HepG2 (cell line): ENCODE measurements around the gene AMOTL2. TPM values are rescaled to one million over a fixed set of nuclear protein-coding genes. Genes with fewer than 3 reads are reported as not detected.

Experiments used
- ATAC-seq: fragments of 200-7000 bp; cut with Tn5 transposase; 3 replicates; pipeline ENCODE4 v1.9.1; 2020; ENCODE audit warnings: mild to moderate bottlenecking, moderate library complexity
- BruUV-seq: library from RNA; stranded (reverse); fragments of 400-500 nt; replicated peaks from 2 replicates; lab custom pipeline; 2021; lab: Mats Ljungman, UMichigan
- CTCF ChIA-PET: fragments of 300-600 bp; formaldehyde crosslinking; extraction: SDS; loops from one replicate; lab custom pipeline; 2021; ENCODE audit warnings: low total read pairs, inconsistent platforms, low intra/inter-chr PET ratio; lab: Yijun Ruan, JAX
- POLR2A ChIA-PET: fragments of 350-600 bp; sonication (Branson Sonifier 250); formaldehyde crosslinking; loops from one replicate; lab custom pipeline; 2020; ENCODE audit warnings: antibody characterized with exemption, inconsistent platforms; lab: Yijun Ruan, JAX
- DNase-seq: peaks from one replicate; pipeline ENCODE4 v3.0.0-alpha.2; 2015; ENCODE audit warnings: low spot score
- FAIRE-seq: peaks from 3 replicates; lab custom pipeline; 2011; peaks lifted over from hg19 to GRCh38; lab: Jason Lieb, UNC
- H2AFZ ChIP-seq: one replicate; pipeline ENCODE4 v1.6.1; 2011; ENCODE audit warnings: low read length, inconsistent platforms
- H3K27ac ChIP-seq: fragments of 300-600 bp; 3 replicates; pipeline ENCODE4 v1.8.0; 2011; ENCODE audit warnings: mixed run types, mild to moderate bottlenecking, mixed read lengths, low read length, inconsistent platforms; ENCODE audit not compliant: insufficient read depth; ENCODE audit errors: extremely low read length
- H3K27me3 ChIP-seq, 2 experiments: fragments of 200-600 bp in 1 of 2; 2 replicates in 1 of 2; 3 replicates in 1 of 2; pipeline versions ENCODE4 v1.6.0 to v1.8.0; 2011; ENCODE audit warnings: low read length in 2 of 2, mild to moderate bottlenecking in 2 of 2, moderate library complexity in 2 of 2, inconsistent platforms in 1 of 2; ENCODE audit not compliant: insufficient read depth in 2 of 2, control insufficient read depth in 1 of 2
- H3K36me3 ChIP-seq, 2 experiments: fragments of 200-600 bp in 1 of 2; replicated peaks in 1 of 2; 2 replicates in 1 of 2; 3 replicates in 1 of 2; pipeline versions ENCODE4 v1.5.1 to v1.8.0; 2011; ENCODE audit warnings: low read length in 2 of 2, inconsistent platforms in 1 of 2; ENCODE audit not compliant: insufficient read depth in 2 of 2, control insufficient read depth in 1 of 2
- H3K4me1 ChIP-seq: 2 replicates; pipeline ENCODE4 v1.5.1; 2012; ENCODE audit warnings: low read length, inconsistent platforms; ENCODE audit not compliant: insufficient read depth
- H3K4me2 ChIP-seq: 2 replicates; pipeline ENCODE4 v1.6.0; 2011; ENCODE audit warnings: low read depth, low read length, inconsistent platforms
- H3K4me3 ChIP-seq, 3 experiments: fragments of 200-600 bp in 1 of 3; sonication (generic), shearing (Covaris generic) in 1 of 3; replicated peaks in 1 of 3; 2 replicates each; pipeline ENCODE4 v1.5.1; 2011 to 2016; ENCODE audit warnings: low read length in 3 of 3, inconsistent platforms in 2 of 3, low read depth in 2 of 3, mild to moderate bottlenecking in 2 of 3, control low read depth in 1 of 3, mixed read lengths in 1 of 3; ENCODE audit not compliant: insufficient read depth in 1 of 3
- H3K79me2 ChIP-seq: one replicate; pipeline ENCODE4 v1.6.1; 2011; ENCODE audit warnings: low read length, inconsistent platforms; ENCODE audit not compliant: insufficient read depth
- H3K9ac ChIP-seq: 2 replicates; pipeline ENCODE4 v1.6.0; 2011; ENCODE audit warnings: mild to moderate bottlenecking, low read depth, low read length, inconsistent platforms; ENCODE audit not compliant: insufficient read depth
- H3K9me3 ChIP-seq: 2 replicates; pipeline ENCODE4 v1.5.1; 2012; ENCODE audit warnings: mild to moderate bottlenecking, low read length
- H4K20me1 ChIP-seq: 2 replicates; pipeline ENCODE4 v1.6.0; 2011; ENCODE audit warnings: inconsistent platforms, mild to moderate bottlenecking, low read length, moderate library complexity; ENCODE audit not compliant: insufficient read depth
- KAT7 ChIP-seq: IDR thresholded peaks from 2 replicates; pipeline ENCODE4 v1.6.1; 2018; ENCODE audit warnings: borderline replicate concordance, missing compliant biosample characterization
- KDM5B ChIP-seq: sonication (generic); formaldehyde crosslinking; IDR thresholded peaks from 2 replicates; pipeline ENCODE4 v1.4.0; 2020; ENCODE audit warnings: missing genetic modification reagents, mild to moderate bottlenecking, borderline replicate concordance
- PHB2 ChIP-seq: fragments of 450-650 bp; IDR thresholded peaks from 2 replicates; pipeline ENCODE4 v1.6.1; 2018; ENCODE audit not compliant: partially characterized antibody
- TEAD3 ChIP-seq: optimal IDR thresholded peaks from 2 replicates; pipeline ENCODE3; 2016; ENCODE audit warnings: borderline replicate concordance
- ZMYM3 ChIP-seq: sonication (generic); formaldehyde crosslinking; IDR thresholded peaks from 2 replicates; pipeline ENCODE4 v1.5.1; 2020; ENCODE audit warnings: mild to moderate bottlenecking, missing genetic modification reagents
- ZNF713 ChIP-seq: sonication (generic); formaldehyde crosslinking; IDR thresholded peaks from 2 replicates; pipeline ENCODE4 v1.4.0; 2020; ENCODE audit warnings: mild to moderate bottlenecking, missing genetic modification reagents
- WGBS: methylation state at CpG from one replicate; pipeline ENCODE4 v1.1.6; 2017; ENCODE audit warnings: low lambda C conversion rate; 5-methylcytosine and 5-hydroxymethylcytosine counted together
- in situ Hi-C: cut with HindIII; loops from 2 replicates; pipeline ENCODE4 v1.10.0; 2017; ENCODE audit warnings: low pct_unique_long_range_greater_than_20kb; ENCODE audit not compliant: extremely low pct_ligation_motif_present
- intact Hi-C: fragments of 100-400 bp; cut with micrococcal nuclease; formaldehyde crosslinking; loops from one replicate; pipeline ENCODE4 v1.10.0; 2022; ENCODE audit not compliant: unreplicated experiment
- polyA plus RNA-seq, 8 experiments: library from polyadenylated mRNA; depleted of rRNA in 3 of 8; stranded (reverse) in 7 of 8; unstranded in 1 of 8; fragments of >200 nt; fragmentation: Illumina TruSeq in 4 of 8; extraction: Trizol in 4 of 8; gene quantifications; 2 replicates each; pipeline versions ENCODE4 v1.2.1 to v1.2.3, GENCODE V29; 2011 to 2016; ENCODE audit warnings: low read depth in 4 of 8, missing spikeins in 1 of 8, mixed read lengths in 1 of 8; ENCODE audit not compliant: insufficient read depth in 1 of 8
- total RNA-seq, 5 experiments: library from RNA; depleted of rRNA; stranded (reverse); fragments of >200 nt; fragmentation: Illumina TruSeq; extraction: Trizol; gene quantifications; 2 replicates each; pipeline ENCODE4 v1.2.3, GENCODE V29; 2016; ENCODE audit warnings: low read depth in 1 of 5
- TF ChIP-seq, protein P1 (sequence below): sonication (generic); formaldehyde crosslinking; IDR thresholded peaks from 2 replicates; pipeline ENCODE4 v1.5.1; 2020; ENCODE audit warnings: mild to moderate bottlenecking, missing genetic modification reagents, moderate library complexity

Gene AMOTL2
- total and polyA plus RNA-seq, 2 of the 13 experiments (the other 11 are each of a cell fraction or from before 2014, with no cell fraction given), result 17.3 to 18.5 TPM

- TF ChIP-seq ZMYM3 (CRISPR knock-in tag) (no peak), PHB2 (no peak), KAT7 (no peak), KDM5B (no peak), TEAD3 (CRISPR knock-in tag) (peak; percentile 61)
- TF ChIP-seq, protein P1, sequence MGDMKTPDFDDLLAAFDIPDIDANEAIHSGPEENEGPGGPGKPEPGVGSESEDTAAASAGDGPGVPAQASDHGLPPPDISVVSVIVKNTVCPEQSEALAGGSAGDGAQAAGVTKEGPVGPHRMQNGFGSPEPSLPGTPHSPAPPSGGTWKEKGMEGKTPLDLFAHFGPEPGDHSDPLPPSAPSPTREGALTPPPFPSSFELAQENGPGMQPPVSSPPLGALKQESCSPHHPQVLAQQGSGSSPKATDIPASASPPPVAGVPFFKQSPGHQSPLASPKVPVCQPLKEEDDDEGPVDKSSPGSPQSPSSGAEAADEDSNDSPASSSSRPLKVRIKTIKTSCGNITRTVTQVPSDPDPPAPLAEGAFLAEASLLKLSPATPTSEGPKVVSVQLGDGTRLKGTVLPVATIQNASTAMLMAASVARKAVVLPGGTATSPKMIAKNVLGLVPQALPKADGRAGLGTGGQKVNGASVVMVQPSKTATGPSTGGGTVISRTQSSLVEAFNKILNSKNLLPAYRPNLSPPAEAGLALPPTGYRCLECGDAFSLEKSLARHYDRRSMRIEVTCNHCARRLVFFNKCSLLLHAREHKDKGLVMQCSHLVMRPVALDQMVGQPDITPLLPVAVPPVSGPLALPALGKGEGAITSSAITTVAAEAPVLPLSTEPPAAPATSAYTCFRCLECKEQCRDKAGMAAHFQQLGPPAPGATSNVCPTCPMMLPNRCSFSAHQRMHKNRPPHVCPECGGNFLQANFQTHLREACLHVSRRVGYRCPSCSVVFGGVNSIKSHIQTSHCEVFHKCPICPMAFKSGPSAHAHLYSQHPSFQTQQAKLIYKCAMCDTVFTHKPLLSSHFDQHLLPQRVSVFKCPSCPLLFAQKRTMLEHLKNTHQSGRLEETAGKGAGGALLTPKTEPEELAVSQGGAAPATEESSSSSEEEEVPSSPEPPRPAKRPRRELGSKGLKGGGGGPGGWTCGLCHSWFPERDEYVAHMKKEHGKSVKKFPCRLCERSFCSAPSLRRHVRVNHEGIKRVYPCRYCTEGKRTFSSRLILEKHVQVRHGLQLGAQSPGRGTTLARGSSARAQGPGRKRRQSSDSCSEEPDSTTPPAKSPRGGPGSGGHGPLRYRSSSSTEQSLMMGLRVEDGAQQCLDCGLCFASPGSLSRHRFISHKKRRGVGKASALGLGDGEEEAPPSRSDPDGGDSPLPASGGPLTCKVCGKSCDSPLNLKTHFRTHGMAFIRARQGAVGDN (CRISPR knock-in tag), result peak; percentile 47; the same call in 1 of the 2 replicates
These were observed 9.9 kb downstream of the AMOTL2 start (continued) for GRCh38 chr3:134364061-134364935.

- POLR2A ChIA-PET, result interaction anchor here (1.4 to 14.6 kb wide), 5 partner anchors 9 to 122 kb away, joined by 3 to 140 read pairs (median 9); partner anchors contain the start of genes AMOTL2, ANAPC13 and CEP63
- Histone ChIP-seq H3K4me1 (peaks cover 44% of the 10 kb centered on the region), H3K4me2 (no peak overlapping the region), H3K79me2 (no peaks in the 10 kb centered on the region), H3K9ac (no peak overlapping the region), H3K4me3 (no peak overlapping the region), H3K36me3 (peaks cover 60 to 91% of the 10 kb centered on the region in 2 experiments), H2AFZ (no peak overlapping the region)
- FAIRE-seq (no peak), DNase-seq (no peak)
- in situ Hi-C loops, result no loop called here
- WGBS, result 85% methylated on average over 2 of the region's 3 CpGs
- intact Hi-C loops, result no loop called here
- CTCF ChIA-PET, result no interaction called here
- TF ChIP-seq ZNF713 (CRISPR knock-in tag), result no peak
- TF ChIP-seq, all 625 proteins: peak for 0
- no peak for ATAC-seq
- no TSS peak for BruUV-seq
- H3K9me3 ChIP-seq, result no peaks in the 10 kb centered on the region
- no peaks in the 10 kb centered on the region for H3K27me3 ChIP-seq
- peaks cover 11% of the 10 kb centered on the region; the same call in 1 of the 2 replicates for H4K20me1 ChIP-seq
- H3K27ac ChIP-seq, result no peak overlapping the region
These were observed 10.9 kb downstream of the AMOTL2 start for GRCh38 chr3:134363381-134363755.
